HEK293 (cell line): Measurements from ENCODE around the gene STAMBP.

Experiments
- EGR2 ChIP-seq: fragments of 450-650 bp; formaldehyde crosslinking; IDR thresholded peaks from 2 replicates; pipeline ENCODE4 v1.5.1; 2016; ENCODE audit warnings: low read depth, missing biosample characterization, missing genetic modification characterization
- KLF9 ChIP-seq: fragments of 450-650 bp; formaldehyde crosslinking; IDR thresholded peaks from 2 replicates; pipeline ENCODE4 v1.5.1; 2016; ENCODE audit warnings: missing biosample characterization, missing genetic modification characterization, low read depth
- MEIS1 ChIP-seq: sonication (generic); formaldehyde crosslinking; IDR thresholded peaks from 2 replicates; pipeline ENCODE4 v1.8.1; 2022; ENCODE audit warnings: missing genetic modification reagents, mild to moderate bottlenecking, borderline replicate concordance
- PATZ1 ChIP-seq: fragments of 450-650 bp; formaldehyde crosslinking; IDR thresholded peaks from 2 replicates; pipeline ENCODE4 v1.5.1; 2016; ENCODE audit warnings: missing biosample characterization, missing genetic modification characterization
- PRDM4 ChIP-seq: fragments of 450-650 bp; formaldehyde crosslinking; IDR thresholded peaks from 2 replicates; pipeline ENCODE4 v1.5.1; 2017; ENCODE audit warnings: missing biosample characterization, missing genetic modification characterization
- WT1 ChIP-seq: fragments of 450-650 bp; formaldehyde crosslinking; IDR thresholded peaks from 2 replicates; pipeline ENCODE4 v1.5.1; 2016; ENCODE audit warnings: missing biosample characterization, missing genetic modification characterization
- ZBTB1 ChIP-seq: fragments of 450-650 bp; formaldehyde crosslinking; IDR thresholded peaks from 2 replicates; pipeline ENCODE4 v1.5.1; 2016; ENCODE audit warnings: missing biosample characterization, missing genetic modification characterization
- ZBTB11 ChIP-seq: fragments of 450-650 bp; formaldehyde crosslinking; conservative IDR thresholded peaks from 2 replicates; pipeline ENCODE4 v1.5.1; 2016; ENCODE audit warnings: low read depth, missing biosample characterization, missing genetic modification characterization
- ZNF155 ChIP-seq: fragments of 450-650 bp; formaldehyde crosslinking; IDR thresholded peaks from 2 replicates; pipeline ENCODE4 v1.5.1; 2016; ENCODE audit warnings: missing biosample characterization, missing genetic modification characterization
- ZNF175 ChIP-seq: fragments of 450-650 bp; formaldehyde crosslinking; IDR thresholded peaks from 2 replicates; pipeline ENCODE4 v1.5.1; 2016; ENCODE audit warnings: missing biosample characterization, missing genetic modification characterization
- ZNF2 ChIP-seq: fragments of 450-650 bp; formaldehyde crosslinking; IDR thresholded peaks from 2 replicates; pipeline ENCODE4 v1.5.1; 2016; ENCODE audit warnings: missing biosample characterization, missing genetic modification characterization
- ZNF239 ChIP-seq: fragments of 450-650 bp; formaldehyde crosslinking; IDR thresholded peaks from 2 replicates; pipeline ENCODE4 v1.5.1; 2016; ENCODE audit warnings: missing biosample characterization, missing genetic modification characterization
- ZNF350 ChIP-seq: fragments of 450-650 bp; formaldehyde crosslinking; IDR thresholded peaks from 2 replicates; pipeline ENCODE4 v1.5.0; 2017; ENCODE audit warnings: missing biosample characterization, mild to moderate bottlenecking, missing genetic modification characterization
- ZNF473 ChIP-seq: fragments of 450-650 bp; formaldehyde crosslinking; IDR thresholded peaks from 2 replicates; pipeline ENCODE4 v1.5.1; 2017; ENCODE audit warnings: missing biosample characterization, missing genetic modification characterization
- ZNF510 ChIP-seq: fragments of 450-650 bp; formaldehyde crosslinking; IDR thresholded peaks from 2 replicates; pipeline ENCODE4 v1.5.1; 2018; ENCODE audit warnings: mild to moderate bottlenecking, missing genetic modification characterization, missing biosample characterization; ENCODE audit not compliant: insufficient replicate concordance
- ZNF518A ChIP-seq: fragments of 450-650 bp; formaldehyde crosslinking; conservative IDR thresholded peaks from 2 replicates; pipeline ENCODE4 v1.5.1; 2016; ENCODE audit warnings: low read depth, missing biosample characterization, missing genetic modification characterization
- ZNF521 ChIP-seq: fragments of 450-650 bp; formaldehyde crosslinking; IDR thresholded peaks from 2 replicates; pipeline ENCODE4 v1.5.1; 2017; ENCODE audit warnings: missing biosample characterization, mild to moderate bottlenecking, missing genetic modification characterization
- ZNF610 ChIP-seq: fragments of 450-650 bp; formaldehyde crosslinking; IDR thresholded peaks from 2 replicates; pipeline ENCODE4 v1.5.1; 2016; ENCODE audit warnings: missing biosample characterization, missing genetic modification characterization, borderline replicate concordance
- ZNF670 ChIP-seq: fragments of 450-650 bp; formaldehyde crosslinking; IDR thresholded peaks from 2 replicates; pipeline ENCODE4 v1.5.1; 2016; ENCODE audit warnings: missing biosample characterization, missing genetic modification characterization, low read depth
- ZNF707 ChIP-seq: fragments of 450-650 bp; formaldehyde crosslinking; IDR thresholded peaks from 2 replicates; pipeline ENCODE4 v1.5.1; 2016; ENCODE audit warnings: missing biosample characterization, missing genetic modification characterization
- ZNF747 ChIP-seq: fragments of 450-650 bp; formaldehyde crosslinking; IDR thresholded peaks from 2 replicates; pipeline ENCODE4 v1.5.1; 2016; ENCODE audit warnings: missing biosample characterization, missing genetic modification characterization
- TF ChIP-seq, protein P1 (sequence below): fragments of 450-650 bp; formaldehyde crosslinking; IDR thresholded peaks from 2 replicates; pipeline ENCODE4 v1.5.1; 2016; ENCODE audit warnings: missing biosample characterization, missing genetic modification characterization
- TF ChIP-seq, protein P2 (sequence below): fragments of 450-650 bp; formaldehyde crosslinking; IDR thresholded peaks from 2 replicates; pipeline ENCODE4 v1.5.1; 2017; ENCODE audit warnings: missing biosample characterization, missing genetic modification characterization

STAMBP gene

GRCh38 chr2:73828818-73829570 lies at the start of gene STAMBP (continued):
- TF ChIP-seq, protein P1, sequence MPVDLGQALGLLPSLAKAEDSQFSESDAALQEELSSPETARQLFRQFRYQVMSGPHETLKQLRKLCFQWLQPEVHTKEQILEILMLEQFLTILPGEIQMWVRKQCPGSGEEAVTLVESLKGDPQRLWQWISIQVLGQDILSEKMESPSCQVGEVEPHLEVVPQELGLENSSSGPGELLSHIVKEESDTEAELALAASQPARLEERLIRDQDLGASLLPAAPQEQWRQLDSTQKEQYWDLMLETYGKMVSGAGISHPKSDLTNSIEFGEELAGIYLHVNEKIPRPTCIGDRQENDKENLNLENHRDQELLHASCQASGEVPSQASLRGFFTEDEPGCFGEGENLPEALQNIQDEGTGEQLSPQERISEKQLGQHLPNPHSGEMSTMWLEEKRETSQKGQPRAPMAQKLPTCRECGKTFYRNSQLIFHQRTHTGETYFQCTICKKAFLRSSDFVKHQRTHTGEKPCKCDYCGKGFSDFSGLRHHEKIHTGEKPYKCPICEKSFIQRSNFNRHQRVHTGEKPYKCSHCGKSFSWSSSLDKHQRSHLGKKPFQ: no peak
- TF ChIP-seq ZNF610 (tag by site-specific recombination): peak; percentile 31; the same call in 1 of the 2 replicates
- TF ChIP-seq ZNF521 (tag by site-specific recombination): no peak
- TF ChIP-seq ZNF747: no peak
- peak; percentile 39 for TF ChIP-seq PATZ1 (tag by site-specific recombination)
- TF ChIP-seq PRDM4: no peak
- TF ChIP-seq ZNF707 (tag by site-specific recombination): no peak
- TF ChIP-seq MEIS1: peak; percentile 1; the same call in 1 of the 2 replicates
- no peak for TF ChIP-seq ZNF2 (tag by site-specific recombination)
- TF ChIP-seq ZBTB1 (tag by site-specific recombination): no peak
- no peak for TF ChIP-seq ZNF155 (tag by site-specific recombination)
- TF ChIP-seq, protein P2, sequence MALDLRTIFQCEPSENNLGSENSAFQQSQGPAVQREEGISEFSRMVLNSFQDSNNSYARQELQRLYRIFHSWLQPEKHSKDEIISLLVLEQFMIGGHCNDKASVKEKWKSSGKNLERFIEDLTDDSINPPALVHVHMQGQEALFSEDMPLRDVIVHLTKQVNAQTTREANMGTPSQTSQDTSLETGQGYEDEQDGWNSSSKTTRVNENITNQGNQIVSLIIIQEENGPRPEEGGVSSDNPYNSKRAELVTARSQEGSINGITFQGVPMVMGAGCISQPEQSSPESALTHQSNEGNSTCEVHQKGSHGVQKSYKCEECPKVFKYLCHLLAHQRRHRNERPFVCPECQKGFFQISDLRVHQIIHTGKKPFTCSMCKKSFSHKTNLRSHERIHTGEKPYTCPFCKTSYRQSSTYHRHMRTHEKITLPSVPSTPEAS: no peak
- no peak for TF ChIP-seq ZNF239 (tag by site-specific recombination)
- TF ChIP-seq ZNF510 (tag by site-specific recombination): no peak
- TF ChIP-seq KLF9 (tag by site-specific recombination): peak; percentile 64
- TF ChIP-seq WT1: no peak
- TF ChIP-seq ZBTB11 (tag by site-specific recombination): peak; percentile 90
- TF ChIP-seq ZNF473 (tag by site-specific recombination): no peak
- no peak for TF ChIP-seq ZNF350 (tag by site-specific recombination)
- TF ChIP-seq EGR2: 0 out of 2 replicates have a peak, but pooled peaks have one; percentile 24
- TF ChIP-seq ZNF175 (tag by site-specific recombination): no peak
- TF ChIP-seq ZNF518A (tag by site-specific recombination): peak; percentile 76
- TF ChIP-seq ZNF670: no peak
